Measurements from ENCODE around the gene CBLC.

GRCh38 chr19:44746616-44746945 lies 31.1 kb upstream of the CBLC start:
- TF ChIP-seq EZH2 (IDR thresholded peaks at IDR 0.05; ENCODE audit: insufficient read depth, poor library complexity, severe bottlenecking) (no peak), EZH2phosphoT487 (IDR thresholded peaks at IDR 0.05; ENCODE audit: insufficient read depth, low read depth) (no peak)
